Measurements from ENCODE around the gene HOXB6. TPM values are rescaled to one million over a fixed set of nuclear protein-coding genes. Genes with fewer than 3 reads are reported as not detected.

HOXB6 gene
- total RNA-seq, 1 donor from 2014 or later, result 1.9 TPM

DNA sequence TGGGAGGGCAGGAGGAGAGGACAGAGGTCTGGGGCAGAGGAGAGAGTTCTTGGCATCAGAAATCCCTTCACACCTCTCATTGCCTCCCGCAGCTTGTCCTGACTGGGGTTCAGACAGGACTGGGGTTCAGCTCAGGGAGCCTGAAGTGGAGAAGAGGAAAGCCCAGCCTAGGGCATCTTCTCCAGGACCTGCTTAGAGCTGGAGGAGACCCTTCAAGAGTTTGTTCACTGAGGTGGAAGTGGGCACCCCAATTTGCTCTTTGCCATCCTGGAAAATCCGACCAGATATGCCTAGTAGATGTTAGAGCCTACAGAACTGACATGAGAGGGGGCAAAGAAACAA lies 16.7 kb downstream of the HOXB6 start:
- H3K36me3 Mint-ChIP-seq (ENCODE audit: low read depth, unreplicated experiment), result no peaks in the 10 kb centered on the region
- H3K9me3 Mint-ChIP-seq (ENCODE audit: unreplicated experiment), result no peaks in the 10 kb centered on the region
- peaks cover 60% of the 10 kb centered on the region for H3K27me3 Mint-ChIP-seq (ENCODE audit: unreplicated experiment)
- H3K4me3 Mint-ChIP-seq (ENCODE audit: unreplicated experiment), result no peak overlapping the region
- peaks cover 60% of the 10 kb centered on the region for H3K4me1 Mint-ChIP-seq (ENCODE audit: unreplicated experiment)
- no peak overlapping the region for H3K27ac Mint-ChIP-seq (ENCODE audit: unreplicated experiment)
- no peak for TF ChIP-seq CTCF (IDR thresholded peaks at IDR 0.05; ENCODE audit: unreplicated experiment)
- no peak for DNase-seq (ENCODE audit: low spot score)

DNA sequence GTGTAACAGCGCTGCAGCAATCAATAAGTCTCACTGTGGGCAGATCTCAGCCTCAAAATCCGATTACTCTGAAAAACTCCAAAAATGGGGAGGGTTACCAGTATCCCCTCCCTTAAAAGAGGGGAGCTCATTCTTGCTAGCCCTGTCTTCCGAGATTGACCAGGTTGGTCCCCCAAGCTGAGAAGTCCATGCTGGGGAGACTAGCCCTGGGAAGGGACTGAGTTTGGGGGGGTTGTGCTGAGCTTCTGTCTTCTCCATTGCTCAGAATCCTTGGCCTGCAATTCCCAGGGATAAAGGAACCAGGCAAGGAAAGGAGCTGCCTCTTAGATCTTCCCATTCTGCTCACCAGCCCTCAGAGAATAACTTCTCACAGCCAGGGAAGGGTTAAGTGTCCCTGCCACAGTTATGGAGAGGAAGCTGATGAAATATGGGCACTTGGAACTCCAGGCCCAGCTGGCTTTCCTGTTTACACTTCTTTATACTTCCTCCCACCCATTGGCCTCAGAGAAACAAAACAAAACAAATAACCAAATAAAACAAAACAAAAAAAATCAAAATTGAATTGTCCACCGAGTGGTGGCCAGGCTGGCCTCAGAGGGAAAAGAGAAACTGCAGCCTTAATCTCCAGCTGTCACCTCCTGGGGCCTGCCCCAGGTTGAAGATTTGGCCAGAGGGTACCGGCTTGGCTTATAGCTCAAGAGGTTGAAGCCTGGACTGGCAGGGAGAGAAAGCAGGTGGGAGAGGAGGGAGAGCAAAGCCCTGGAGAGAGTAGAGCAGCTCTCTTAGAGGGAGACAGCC lies 17.3 kb downstream of the HOXB6 start:
- DNase-seq (ENCODE audit: low spot score), result no peak
- Mint-ChIP-seq H3K27me3 (ENCODE audit: unreplicated experiment) (peaks cover 56% of the 10 kb centered on the region), H3K4me3 (ENCODE audit: unreplicated experiment) (peak overlapping the region; percentile 58), H3K27ac (ENCODE audit: unreplicated experiment) (no peak overlapping the region), H3K4me1 (ENCODE audit: unreplicated experiment) (peaks cover 60% of the 10 kb centered on the region), H3K36me3 (ENCODE audit: low read depth, unreplicated experiment) (no peaks in the 10 kb centered on the region), H3K9me3 (ENCODE audit: unreplicated experiment) (no peaks in the 10 kb centered on the region)
- TF ChIP-seq CTCF (IDR thresholded peaks at IDR 0.05; ENCODE audit: unreplicated experiment), result no peak

DNA sequence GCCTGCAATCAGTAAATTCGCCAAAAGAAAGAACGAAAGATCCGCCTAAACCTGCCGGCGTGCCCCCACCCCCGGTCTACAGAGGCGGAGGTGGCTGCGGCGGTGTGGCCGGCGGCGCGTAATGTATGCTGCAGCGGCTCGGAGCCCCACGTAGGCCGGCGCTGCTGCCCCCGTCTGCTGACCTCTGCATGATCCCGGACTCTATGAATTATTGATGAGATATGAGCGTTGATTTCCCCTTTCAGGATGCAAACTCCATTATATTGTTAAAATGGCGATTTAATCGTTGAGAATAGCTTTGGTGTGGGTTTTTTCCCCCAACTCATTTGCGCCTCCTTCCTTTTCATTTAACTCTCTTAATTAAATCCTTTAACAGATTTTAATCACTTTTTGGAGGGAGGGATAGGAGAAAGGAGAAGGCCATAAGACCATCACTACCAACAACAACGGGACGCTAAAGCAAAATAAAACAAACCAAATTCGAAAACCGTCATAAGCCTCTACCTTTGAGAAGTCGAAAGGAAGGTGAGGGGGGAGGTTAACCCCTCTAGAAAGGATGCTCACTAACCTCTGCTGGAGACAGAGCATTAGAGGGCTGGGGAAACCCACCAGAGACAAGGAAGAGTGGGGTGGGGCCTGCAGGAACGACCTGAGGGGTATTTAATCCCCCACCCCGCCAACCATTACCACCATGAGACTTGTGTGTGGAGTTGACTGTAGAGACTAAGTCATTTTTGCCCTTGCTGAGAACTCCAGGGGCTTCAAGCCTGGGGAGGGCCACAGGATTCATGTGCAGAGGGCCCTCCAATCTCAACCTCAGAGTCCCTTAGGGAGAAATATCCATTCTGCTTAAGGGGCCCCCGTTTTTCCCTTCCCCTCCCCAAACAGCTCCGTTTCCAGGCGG lies 18.2 kb downstream of the HOXB6 start:
- Mint-ChIP-seq H3K27ac (ENCODE audit: unreplicated experiment) (no peak overlapping the region), H3K4me3 (ENCODE audit: unreplicated experiment) (peak overlapping the region; percentile 26), H3K9me3 (ENCODE audit: unreplicated experiment) (no peaks in the 10 kb centered on the region), H3K36me3 (ENCODE audit: low read depth, unreplicated experiment) (no peaks in the 10 kb centered on the region), H3K4me1 (ENCODE audit: unreplicated experiment) (peaks cover 61% of the 10 kb centered on the region), H3K27me3 (ENCODE audit: unreplicated experiment) (peaks cover 59% of the 10 kb centered on the region)
- no peak for TF ChIP-seq CTCF (IDR thresholded peaks at IDR 0.05; ENCODE audit: unreplicated experiment)
- DNase-seq (ENCODE audit: low spot score), result no peak

GRCh38 chr17:48584223-48584741 lies 20.5 kb downstream of the HOXB6 start:
- Mint-ChIP-seq H3K4me1 (ENCODE audit: unreplicated experiment) (peaks cover 66% of the 10 kb centered on the region), H3K27me3 (ENCODE audit: unreplicated experiment) (peaks cover 65% of the 10 kb centered on the region), H3K9me3 (ENCODE audit: unreplicated experiment) (no peaks in the 10 kb centered on the region), H3K36me3 (ENCODE audit: low read depth, unreplicated experiment) (no peaks in the 10 kb centered on the region), H3K27ac (ENCODE audit: unreplicated experiment) (no peak overlapping the region), H3K4me3 (ENCODE audit: unreplicated experiment) (peak overlapping the region; percentile 16)
- no peak for DNase-seq (ENCODE audit: low spot score)
- TF ChIP-seq CTCF (IDR thresholded peaks at IDR 0.05; ENCODE audit: unreplicated experiment), result no peak

Data from endothelial cell (in vitro differentiated cells).